ENCODE results near the gene GPNMB. TPM values are rescaled to one million over a fixed set of nuclear protein-coding genes. Genes with fewer than 3 reads are reported as not detected.

Gene GPNMB
- total and polyA plus RNA-seq, 12 donors: 49.6 to 612 (median 220) TPM

GRCh38 chr7:23267357-23267756 lies 20.8 kb downstream of the GPNMB start:
- WGBS, 2 donors: 89 to 91% methylated on average over 2 of the region's 2 CpGs

GRCh38 chr7:23268167-23268566 lies 21.6 kb downstream of the GPNMB start:
- intact Hi-C loops (cut with DNase I): loop anchor here in 2 of 10 donors (10.0 kb wide), 2 partner anchors 83 to 163 kb away; partner anchors contain the start of genes KLHL7 (in 1 of the 2) and NUP42 (in 1 of the 2)
- no peak for ATAC-seq
- no peak for DNase-seq
- H3K27me3 ChIP-seq: no peaks in the 10 kb centered on the region
- H3K27ac ChIP-seq: no peak overlapping the region
- WGBS, 2 donors: 94 to 98% methylated on average over 2 of the region's 2 CpGs
- peaks cover 0 to 13% (median 0%) of the 10 kb centered on the region in 9 donors for H3K4me1 ChIP-seq
- no peak overlapping the region for H3K4me3 ChIP-seq
- no peaks in the 10 kb centered on the region for H3K9me3 ChIP-seq
- peaks cover 0 to 89% (median 9%) of the 10 kb centered on the region in 9 donors for H3K36me3 ChIP-seq
- no peak for TF ChIP-seq CTCF (IDR thresholded peaks at IDR 0.05)

More at GRCh38 chr7:23267357-23267756, 20.8 kb downstream of the GPNMB start:
- ATAC-seq: no peak
- intact Hi-C loops (cut with DNase I): loop anchor here in 2 of 10 donors (10.0 kb wide), 2 partner anchors 83 to 163 kb away; partner anchors contain the start of genes KLHL7 (in 1 of the 2) and NUP42 (in 1 of the 2)
- peaks cover 0 to 91% (median 9%) of the 10 kb centered on the region in 9 donors for H3K36me3 ChIP-seq
- DNase-seq: no peak
- no peaks in the 10 kb centered on the region for H3K27me3 ChIP-seq
- no peaks in the 10 kb centered on the region for H3K9me3 ChIP-seq
- H3K4me3 ChIP-seq: no peak overlapping the region
- no peak overlapping the region for H3K27ac ChIP-seq
- peaks cover 0 to 7% (median 0%) of the 10 kb centered on the region in 9 donors for H3K4me1 ChIP-seq
- TF ChIP-seq CTCF (IDR thresholded peaks at IDR 0.05): no peak

- Histone ChIP-seq H3K27me3 (no peaks in the 10 kb centered on the region), H3K9me3 (no peaks in the 10 kb centered on the region), H3K27ac (no peak overlapping the region), H3K36me3 (peaks cover 0 to 89% (median 9%) of the 10 kb centered on the region in 9 donors), H3K4me3 (no peak overlapping the region), H3K4me1 (peaks cover 0 to 15% (median 0%) of the 10 kb centered on the region in 9 donors)
- WGBS, 2 donors: 51 to 70% methylated on average over 4 of the region's 4 CpGs
- intact Hi-C loops (cut with DNase I): loop anchor here in 2 of 10 donors (10.0 kb wide), 2 partner anchors 84 to 164 kb away; partner anchors contain the start of genes KLHL7 (in 1 of the 2) and NUP42 (in 1 of the 2)
- ATAC-seq (peak in 6 of 8 donors; percentile 25 to 81 (median 72)), DNase-seq (peak; percentile 25 to 27)
- no peak for TF ChIP-seq CTCF (IDR thresholded peaks at IDR 0.05)
Observed at GRCh38 chr7:23268746-23269145, 22.2 kb downstream of the GPNMB start.

GRCh38 chr7:23272275-23272674 lies 25.7 kb downstream of the GPNMB start:
- H3K4me3 ChIP-seq: no peak overlapping the region
- H3K27ac ChIP-seq: no peak overlapping the region
- WGBS, 2 donors: 91 to 95% methylated on average over 2 of the region's 2 CpGs
- TF ChIP-seq CTCF (IDR thresholded peaks at IDR 0.05): no peak
- H3K9me3 ChIP-seq: no peaks in the 10 kb centered on the region
- H3K27me3 ChIP-seq: no peaks in the 10 kb centered on the region
- H3K4me1 ChIP-seq: peaks cover 0 to 15% (median 0%) of the 10 kb centered on the region in 9 donors
- no peak for ATAC-seq
- peaks cover 0 to 82% (median 18%) of the 10 kb centered on the region in 9 donors for H3K36me3 ChIP-seq
- DNase-seq: no peak
- intact Hi-C loops (cut with DNase I): loop anchor here in 4 of 10 donors (5.0 to 10.0 kb wide), 4 partner anchors 167 to 443 kb away; partner anchors contain the start of genes STK31 (in 2 of the 4) and KLHL7 (in 1 of the 4)

All from heart right ventricle (tissue), 16 donors.